Fibroblast of lung (primary cell): ENCODE results near the gene GRK5. TPM values are rescaled to one million over a fixed set of nuclear protein-coding genes. Genes with fewer than 3 reads are reported as not detected.

Source experiments
- DNase-seq, 2 donors: peaks; one replicate each; pipeline versions ENCODE4 v3.0.0 to v3.0.0-alpha.2; 2010; ENCODE audit warnings: low read depth in 2 of 2
- H2AFZ ChIP-seq: 2 replicates; pipeline ENCODE4 v1.5.1; 2012; ENCODE audit warnings: low read length, control low read depth, inconsistent platforms
- H3K27ac ChIP-seq: 2 replicates; pipeline ENCODE4 v1.5.1; 2011; ENCODE audit warnings: low read length, control low read depth; ENCODE audit not compliant: insufficient read depth
- H3K27me3 ChIP-seq: 2 replicates; pipeline ENCODE4 v1.5.1; 2011; ENCODE audit warnings: mild to moderate bottlenecking, low read length; ENCODE audit not compliant: control insufficient read depth, insufficient read depth
- H3K36me3 ChIP-seq: 2 replicates; pipeline ENCODE4 v1.5.1; 2011; ENCODE audit warnings: low read length; ENCODE audit not compliant: control insufficient read depth, insufficient read depth
- H3K4me1 ChIP-seq: 2 replicates; pipeline ENCODE4 v1.5.1; 2011; ENCODE audit warnings: low read length; ENCODE audit not compliant: control insufficient read depth, insufficient read depth; ENCODE audit errors: extremely low read depth
- H3K4me2 ChIP-seq: 2 replicates; pipeline ENCODE4 v1.5.1; 2011; ENCODE audit warnings: low read length, control low read depth; ENCODE audit not compliant: insufficient read depth; ENCODE audit errors: extremely low read depth
- H3K4me3 ChIP-seq, 4 experiments: fragments of 200-600 bp in 1 of 4; sonication (generic) in 1 of 4; replicated peaks in 1 of 4; 2 replicates each; pipeline ENCODE4 v1.5.1; 2011 to 2016; ENCODE audit warnings: low read length in 4 of 4, low read depth in 3 of 4, mild to moderate bottlenecking in 3 of 4, control low read depth in 2 of 4, inconsistent platforms in 1 of 4, mixed read lengths in 1 of 4; ENCODE audit not compliant: insufficient read depth in 1 of 4; ENCODE audit errors: control extremely low read depth in 1 of 4
- H3K79me2 ChIP-seq: 2 replicates; pipeline ENCODE4 v1.5.1; 2012; ENCODE audit warnings: mild to moderate bottlenecking, low read length, inconsistent platforms; ENCODE audit not compliant: control insufficient read depth, insufficient read depth
- H3K9ac ChIP-seq: 2 replicates; pipeline ENCODE4 v1.5.1; 2011; ENCODE audit warnings: mild to moderate bottlenecking, low read length, control low read depth; ENCODE audit not compliant: insufficient read depth
- H3K9me3 ChIP-seq: 2 replicates; pipeline ENCODE4 v1.5.1; 2012; ENCODE audit warnings: low read depth, low read length; ENCODE audit not compliant: control insufficient read depth, insufficient read depth
- H4K20me1 ChIP-seq: 2 replicates; pipeline ENCODE4 v1.5.1; 2011; ENCODE audit warnings: low read length; ENCODE audit not compliant: control insufficient read depth, insufficient read depth; ENCODE audit errors: extremely low read depth
- CTCF ChIP-seq, 2 donors: IDR thresholded peaks in 1 of 2; conservative IDR thresholded peaks in 1 of 2; 1 replicate in 1 of 2; 2 replicates in 1 of 2; pipeline ENCODE4 v1.5.1; 2011 to 2012; ENCODE audit warnings: low read length in 2 of 2, control low read depth in 1 of 2, inconsistent platforms in 1 of 2, low read depth in 1 of 2, mild to moderate bottlenecking in 1 of 2
- EZH2 ChIP-seq: IDR thresholded peaks from 2 replicates; pipeline ENCODE4 v1.5.1; 2012; ENCODE audit warnings: low read length, control low read depth, mild to moderate bottlenecking; ENCODE audit errors: missing control alignments
- polyA plus RNA-seq, 2 donors: library from polyadenylated mRNA; depleted of rRNA in 1 of 2; stranded (reverse) in 1 of 2; unstranded in 1 of 2; fragments of >200 nt; gene quantifications; 2 replicates each; pipeline ENCODE4 v1.2.1, GENCODE V29; 2011 to 2012; ENCODE audit warnings: missing spikeins in 1 of 2
- total RNA-seq: library from RNA; depleted of rRNA; stranded (reverse); fragments of >200 nt; gene quantifications from 2 replicates; pipeline ENCODE4 v1.2.1, GENCODE V29; 2014

Gene GRK5
- total and polyA plus RNA-seq, 2 donors (not counting 1 experiment from before 2014, with no cell fraction given): 24.1 to 90.3 TPM

GRCh38 chr10:119290301-119291048 is 83.1 kb downstream of the GRK5 start:
- H3K36me3 ChIP-seq: no peaks in the 10 kb centered on the region
- H3K4me3 ChIP-seq: no peak overlapping the region
- DNase-seq: no peak
- H3K4me1 ChIP-seq: peaks cover 29% of the 10 kb centered on the region
- peak; percentile 11 to 35 for TF ChIP-seq CTCF (conservative IDR thresholded peaks at IDR 0.05 in 1 of 2, IDR thresholded peaks at IDR 0.05 in 1 of 2; ENCODE audit: low read depth in 1 of 2, low read length in 2 of 2)
- TF ChIP-seq EZH2: no peak
- H2AFZ ChIP-seq: no peak overlapping the region
- no peak overlapping the region for H3K4me2 ChIP-seq
- no peaks in the 10 kb centered on the region for H3K27me3 ChIP-seq
- H3K79me2 ChIP-seq: peaks cover 49% of the 10 kb centered on the region
- no peaks in the 10 kb centered on the region for H3K9me3 ChIP-seq
- H3K27ac ChIP-seq: no peak overlapping the region
- H3K9ac ChIP-seq: no peak overlapping the region
- no peaks in the 10 kb centered on the region for H4K20me1 ChIP-seq

- Histone ChIP-seq H4K20me1 (no peaks in the 10 kb centered on the region), H3K9me3 (no peaks in the 10 kb centered on the region), H3K4me2 (no peak overlapping the region), H3K4me3 (no peak overlapping the region), H3K4me1 (peaks cover 27% of the 10 kb centered on the region), H2AFZ (no peak overlapping the region), H3K27ac (no peak overlapping the region), H3K36me3 (no peaks in the 10 kb centered on the region), H3K79me2 (peaks cover 43% of the 10 kb centered on the region), H3K9ac (no peak overlapping the region), H3K27me3 (no peaks in the 10 kb centered on the region)
- no peak for TF ChIP-seq CTCF (conservative IDR thresholded peaks at IDR 0.05 in 1 of 2, IDR thresholded peaks at IDR 0.05 in 1 of 2; ENCODE audit: low read depth in 1 of 2, low read length in 2 of 2)
- no peak for TF ChIP-seq EZH2
- DNase-seq: no peak
Measured at GRCh38 chr10:119291223-119291900, 84.0 kb downstream of the GRK5 start.

- H3K9ac ChIP-seq: no peak overlapping the region
- H3K79me2 ChIP-seq: peaks cover 37% of the 10 kb centered on the region
- H3K36me3 ChIP-seq: no peaks in the 10 kb centered on the region
- H3K4me1 ChIP-seq: peaks cover 19% of the 10 kb centered on the region
- no peaks in the 10 kb centered on the region for H4K20me1 ChIP-seq
- no peak for DNase-seq
- no peaks in the 10 kb centered on the region for H3K9me3 ChIP-seq
- no peak overlapping the region for H3K4me3 ChIP-seq
- no peak overlapping the region for H3K27ac ChIP-seq
- TF ChIP-seq CTCF (conservative IDR thresholded peaks at IDR 0.05 in 1 of 2, IDR thresholded peaks at IDR 0.05 in 1 of 2; ENCODE audit: low read depth in 1 of 2, low read length in 2 of 2) (no peak), EZH2 (no peak)
- no peaks in the 10 kb centered on the region for H3K27me3 ChIP-seq
- no peak overlapping the region for H3K4me2 ChIP-seq
- H2AFZ ChIP-seq: no peak overlapping the region
Measured at GRCh38 chr10:119292968-119293760, 85.8 kb downstream of the GRK5 start.
